Fibroblast of lung (primary cell): ENCODE results near the gene SGIP1.

Experiments
- CTCF ChIP-seq, 2 donors: IDR thresholded peaks in 1 of 2; conservative IDR thresholded peaks in 1 of 2; 1 replicate in 1 of 2; 2 replicates in 1 of 2; pipeline ENCODE4 v1.5.1; 2011 to 2012; ENCODE audit warnings: low read length in 2 of 2, control low read depth in 1 of 2, inconsistent platforms in 1 of 2, low read depth in 1 of 2, mild to moderate bottlenecking in 1 of 2
- EZH2 ChIP-seq: IDR thresholded peaks from 2 replicates; pipeline ENCODE4 v1.5.1; 2012; ENCODE audit warnings: low read length, control low read depth, mild to moderate bottlenecking; ENCODE audit errors: missing control alignments

- no peak for TF ChIP-seq CTCF (conservative IDR thresholded peaks at IDR 0.05 in 1 of 2, IDR thresholded peaks at IDR 0.05 in 1 of 2; ENCODE audit: low read depth in 1 of 2, low read length in 2 of 2)
- TF ChIP-seq EZH2 = no peak
These were observed 197.4 kb downstream of the SGIP1 start for GRCh38 chr1:66731170-66731865.
